ENCODE data around the gene SYNPO2. TPM values are rescaled to one million over a fixed set of nuclear protein-coding genes. Genes with fewer than 3 reads are reported as not detected.

The SYNPO2 gene
- total and polyA plus RNA-seq, 2 of the 13 experiments (the other 11 are each of a cell fraction or from before 2014, with no cell fraction given) = not detected

DNA sequence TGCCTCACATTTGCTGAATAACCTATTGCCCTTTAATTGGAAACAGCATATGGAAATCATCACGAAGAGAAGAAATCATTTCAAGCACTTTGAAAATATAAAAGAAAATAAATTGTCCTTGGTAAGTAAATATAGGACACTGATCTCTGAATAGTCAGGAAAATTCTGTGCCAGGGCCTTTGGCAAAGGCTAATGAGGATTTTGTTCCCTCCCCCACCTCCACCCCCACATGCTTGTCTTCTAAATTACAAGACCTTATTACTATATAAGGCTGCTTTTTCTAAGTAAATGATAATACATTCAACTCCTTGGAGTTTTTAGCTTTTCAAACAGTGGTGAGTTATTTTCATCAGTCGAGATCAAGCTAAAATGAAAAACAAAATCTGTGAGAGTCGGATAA is 15.8 kb downstream of the SYNPO2 start:
- no peak for DNase-seq (ENCODE audit: low spot score)
- no peak for TF ChIP-seq ZNF160 (CRISPR knock-in tag; IDR thresholded peaks at IDR 0.05)
- TF ChIP-seq NRL (CRISPR knock-in tag; IDR thresholded peaks at IDR 0.05; ENCODE audit: borderline replicate concordance) = no peak
- no peaks in the 10 kb centered on the region for H3K36me3 ChIP-seq (replicated peaks in 1 of 2; ENCODE audit: control insufficient read depth in 1 of 2, insufficient read depth in 2 of 2, low read length in 2 of 2)
- no peak overlapping the region for H3K9ac ChIP-seq (ENCODE audit: insufficient read depth, low read depth, low read length)
- peaks cover 0 to 6% of the 10 kb centered on the region in 2 experiments; a peak in 2 of 5 replicates for H3K27me3 ChIP-seq (ENCODE audit: control insufficient read depth in 1 of 2, insufficient read depth in 2 of 2, low read length in 2 of 2)
- H2AFZ ChIP-seq (ENCODE audit: low read length) = no peak overlapping the region
- H3K4me2 ChIP-seq (ENCODE audit: low read depth, low read length) = no peak overlapping the region
- H4K20me1 ChIP-seq (ENCODE audit: insufficient read depth, low read length) = no peaks in the 10 kb centered on the region
- BruUV-seq (replicated peaks) = no TSS peak
- ChIA-PET POLR2A (no interaction called here), CTCF (ENCODE audit: low intra/inter-chr PET ratio, low total read pairs) (no interaction called here)
- no peak for FAIRE-seq
- 2% methylated on average over 3 of the region's 3 CpGs for WGBS (ENCODE audit: low lambda C conversion rate)
- H3K4me1 ChIP-seq (ENCODE audit: insufficient read depth, low read length) = no peaks in the 10 kb centered on the region
- H3K4me3 ChIP-seq (replicated peaks in 1 of 3; ENCODE audit: insufficient read depth in 1 of 3, low read depth in 2 of 3, low read length in 3 of 3) = no peak overlapping the region
- H3K27ac ChIP-seq (ENCODE audit: extremely low read length, insufficient read depth, low read length) = no peak overlapping the region
- H3K79me2 ChIP-seq (ENCODE audit: insufficient read depth, low read length) = no peaks in the 10 kb centered on the region
- intact Hi-C loops (cut with micrococcal nuclease; ENCODE audit: unreplicated experiment) = no loop called here
- in situ Hi-C loops (cut with HindIII; ENCODE audit: extremely low pct_ligation_motif_present, low pct_unique_long_range_greater_than_20kb) = no loop called here
- ATAC-seq = no peak
- no peaks in the 10 kb centered on the region for H3K9me3 ChIP-seq (ENCODE audit: low read length)

DNA sequence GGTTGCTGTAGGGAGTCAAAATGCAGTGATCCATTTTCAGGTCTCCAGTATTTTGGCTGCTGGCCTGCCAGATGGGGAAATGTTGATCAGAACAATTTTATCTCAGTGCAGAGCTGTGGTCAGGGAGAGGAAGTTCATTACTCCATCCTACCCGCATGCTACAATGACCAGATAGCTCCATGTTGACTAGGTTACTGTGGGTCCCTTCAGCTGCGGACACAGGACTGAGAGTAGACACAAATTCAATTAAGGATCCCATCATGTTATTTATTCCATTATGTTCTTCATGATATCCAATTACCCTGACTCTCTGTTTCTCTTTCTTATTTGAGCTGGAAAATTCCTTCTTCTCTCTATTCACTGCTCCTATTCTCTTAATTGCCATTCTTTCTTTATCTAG is 16.3 kb downstream of the SYNPO2 start:
- Histone ChIP-seq H3K9me3 (ENCODE audit: low read length) (no peaks in the 10 kb centered on the region), H3K4me3 (replicated peaks in 1 of 3; ENCODE audit: insufficient read depth in 1 of 3, low read depth in 2 of 3, low read length in 3 of 3) (no peak overlapping the region), H3K36me3 (replicated peaks in 1 of 2; ENCODE audit: control insufficient read depth in 1 of 2, insufficient read depth in 2 of 2, low read length in 2 of 2) (no peaks in the 10 kb centered on the region), H3K4me1 (ENCODE audit: insufficient read depth, low read length) (no peaks in the 10 kb centered on the region), H2AFZ (ENCODE audit: low read length) (no peak overlapping the region), H3K27ac (ENCODE audit: extremely low read length, insufficient read depth, low read length) (no peak overlapping the region), H3K4me2 (ENCODE audit: low read depth, low read length) (no peak overlapping the region), H3K9ac (ENCODE audit: insufficient read depth, low read depth, low read length) (no peak overlapping the region), H3K79me2 (ENCODE audit: insufficient read depth, low read length) (no peaks in the 10 kb centered on the region), H3K27me3 (ENCODE audit: control insufficient read depth in 1 of 2, insufficient read depth in 2 of 2, low read length in 2 of 2) (peaks cover 0 to 7% of the 10 kb centered on the region in 2 experiments; a peak in 2 of 5 replicates), H4K20me1 (ENCODE audit: insufficient read depth, low read length) (no peaks in the 10 kb centered on the region)
- FAIRE-seq (no peak), ATAC-seq (no peak), DNase-seq (ENCODE audit: low spot score) (no peak)
- TF ChIP-seq ZNF768 (CRISPR knock-in tag; IDR thresholded peaks at IDR 0.05) = no peak
- TF ChIP-seq, protein P1, sequence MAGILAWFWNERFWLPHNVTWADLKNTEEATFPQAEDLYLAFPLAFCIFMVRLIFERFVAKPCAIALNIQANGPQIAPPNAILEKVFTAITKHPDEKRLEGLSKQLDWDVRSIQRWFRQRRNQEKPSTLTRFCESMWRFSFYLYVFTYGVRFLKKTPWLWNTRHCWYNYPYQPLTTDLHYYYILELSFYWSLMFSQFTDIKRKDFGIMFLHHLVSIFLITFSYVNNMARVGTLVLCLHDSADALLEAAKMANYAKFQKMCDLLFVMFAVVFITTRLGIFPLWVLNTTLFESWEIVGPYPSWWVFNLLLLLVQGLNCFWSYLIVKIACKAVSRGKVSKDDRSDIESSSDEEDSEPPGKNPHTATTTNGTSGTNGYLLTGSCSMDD (CRISPR knock-in tag; IDR thresholded peaks at IDR 0.05) = no peak
- no peak for TF ChIP-seq ZBTB8A (CRISPR knock-in tag; IDR thresholded peaks at IDR 0.05; ENCODE audit: borderline replicate concordance, low read depth)
- TF ChIP-seq CREM (IDR thresholded peaks at IDR 0.05) = no peak
- TF ChIP-seq CREM (CRISPR knock-in tag; IDR thresholded peaks at IDR 0.05) = no peak
- TF ChIP-seq ZNF777 (CRISPR knock-in tag; IDR thresholded peaks at IDR 0.05) = no peak
- TF ChIP-seq, protein P2, sequence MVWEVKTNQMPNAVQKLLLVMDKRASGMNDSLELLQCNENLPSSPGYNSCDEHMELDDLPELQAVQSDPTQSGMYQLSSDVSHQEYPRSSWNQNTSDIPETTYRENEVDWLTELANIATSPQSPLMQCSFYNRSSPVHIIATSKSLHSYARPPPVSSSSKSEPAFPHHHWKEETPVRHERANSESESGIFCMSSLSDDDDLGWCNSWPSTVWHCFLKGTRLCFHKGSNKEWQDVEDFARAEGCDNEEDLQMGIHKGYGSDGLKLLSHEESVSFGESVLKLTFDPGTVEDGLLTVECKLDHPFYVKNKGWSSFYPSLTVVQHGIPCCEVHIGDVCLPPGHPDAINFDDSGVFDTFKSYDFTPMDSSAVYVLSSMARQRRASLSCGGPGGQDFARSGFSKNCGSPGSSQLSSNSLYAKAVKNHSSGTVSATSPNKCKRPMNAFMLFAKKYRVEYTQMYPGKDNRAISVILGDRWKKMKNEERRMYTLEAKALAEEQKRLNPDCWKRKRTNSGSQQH (CRISPR knock-in tag; IDR thresholded peaks at IDR 0.05; ENCODE audit: low read depth) = no peak
- no peak for TF ChIP-seq HNF4G (IDR thresholded peaks at IDR 0.05; ENCODE audit: borderline replicate concordance, low read depth, low read length)
- no peak for TF ChIP-seq HNF4G (CRISPR knock-in tag; IDR thresholded peaks at IDR 0.05; ENCODE audit: borderline replicate concordance, low read depth)
- TF ChIP-seq, protein P3, sequence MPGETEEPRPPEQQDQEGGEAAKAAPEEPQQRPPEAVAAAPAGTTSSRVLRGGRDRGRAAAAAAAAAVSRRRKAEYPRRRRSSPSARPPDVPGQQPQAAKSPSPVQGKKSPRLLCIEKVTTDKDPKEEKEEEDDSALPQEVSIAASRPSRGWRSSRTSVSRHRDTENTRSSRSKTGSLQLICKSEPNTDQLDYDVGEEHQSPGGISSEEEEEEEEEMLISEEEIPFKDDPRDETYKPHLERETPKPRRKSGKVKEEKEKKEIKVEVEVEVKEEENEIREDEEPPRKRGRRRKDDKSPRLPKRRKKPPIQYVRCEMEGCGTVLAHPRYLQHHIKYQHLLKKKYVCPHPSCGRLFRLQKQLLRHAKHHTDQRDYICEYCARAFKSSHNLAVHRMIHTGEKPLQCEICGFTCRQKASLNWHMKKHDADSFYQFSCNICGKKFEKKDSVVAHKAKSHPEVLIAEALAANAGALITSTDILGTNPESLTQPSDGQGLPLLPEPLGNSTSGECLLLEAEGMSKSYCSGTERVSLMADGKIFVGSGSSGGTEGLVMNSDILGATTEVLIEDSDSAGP (CRISPR knock-in tag; IDR thresholded peaks at IDR 0.05; ENCODE audit: borderline replicate concordance) = no peak
- no peak for TF ChIP-seq KAT2B (IDR thresholded peaks at IDR 0.05; ENCODE audit: borderline replicate concordance, low read depth, low read length)
- TF ChIP-seq HNRNPUL1 (IDR thresholded peaks at IDR 0.05; ENCODE audit: low read depth, low read length) = no peak
- POLR2A ChIA-PET = no interaction called here
- intact Hi-C loops (cut with micrococcal nuclease; ENCODE audit: unreplicated experiment) = no loop called here
- CTCF ChIA-PET (ENCODE audit: low intra/inter-chr PET ratio, low total read pairs) = no interaction called here
- 0% methylated on average over 2 of the region's 2 CpGs for WGBS (ENCODE audit: low lambda C conversion rate)
- in situ Hi-C loops (cut with HindIII; ENCODE audit: extremely low pct_ligation_motif_present, low pct_unique_long_range_greater_than_20kb) = no loop called here
- BruUV-seq (replicated peaks) = no TSS peak

Measured in HepG2 (cell line).